ENCODE results near the gene PLD1.

The PLD1 gene

DNA sequence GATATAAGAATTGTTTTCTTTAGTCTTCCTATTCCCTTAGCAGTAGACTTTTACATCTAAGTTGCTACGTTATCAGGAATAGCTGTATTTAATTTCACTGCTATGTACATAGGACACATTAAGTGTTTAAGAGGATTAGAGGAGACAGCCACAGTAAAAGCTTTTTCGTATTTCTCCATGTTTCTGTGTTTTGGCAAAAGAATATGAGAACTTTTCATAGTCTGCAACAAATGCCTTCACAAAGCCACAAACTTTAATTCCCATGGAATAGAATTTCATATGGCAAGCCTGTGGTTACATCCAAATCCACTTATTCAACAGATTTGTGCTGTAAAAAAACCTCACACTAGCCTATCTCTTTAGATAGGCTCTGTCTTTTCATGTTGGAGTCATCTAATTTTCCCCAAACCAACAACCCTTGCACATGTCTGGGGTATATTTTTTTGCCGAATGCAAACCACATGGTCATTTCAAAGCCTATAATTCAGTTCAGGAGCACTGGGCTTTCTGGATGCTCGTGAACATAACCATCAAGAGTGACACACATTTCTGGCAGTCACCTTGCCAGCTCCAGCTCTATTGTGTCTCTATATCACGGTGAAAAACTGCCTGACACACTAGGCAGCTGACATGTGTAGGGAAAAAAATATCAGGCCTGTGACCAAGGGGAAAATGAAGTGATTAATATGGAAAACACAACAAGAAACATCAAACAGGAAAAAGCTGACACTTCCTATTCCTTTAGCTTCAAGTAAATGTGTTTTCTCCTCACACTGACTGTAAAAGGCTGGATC lies 19.2 kb downstream of the PLD1 start (continued):
- TF ChIP-seq, protein P1, sequence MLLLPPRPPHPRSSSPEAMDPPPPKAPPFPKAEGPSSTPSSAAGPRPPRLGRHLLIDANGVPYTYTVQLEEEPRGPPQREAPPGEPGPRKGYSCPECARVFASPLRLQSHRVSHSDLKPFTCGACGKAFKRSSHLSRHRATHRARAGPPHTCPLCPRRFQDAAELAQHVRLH (tag by site-specific recombination; IDR thresholded peaks at IDR 0.05): 0 out of 2 replicates have a peak, but pooled peaks have one; percentile 55
- TF ChIP-seq, protein P2, sequence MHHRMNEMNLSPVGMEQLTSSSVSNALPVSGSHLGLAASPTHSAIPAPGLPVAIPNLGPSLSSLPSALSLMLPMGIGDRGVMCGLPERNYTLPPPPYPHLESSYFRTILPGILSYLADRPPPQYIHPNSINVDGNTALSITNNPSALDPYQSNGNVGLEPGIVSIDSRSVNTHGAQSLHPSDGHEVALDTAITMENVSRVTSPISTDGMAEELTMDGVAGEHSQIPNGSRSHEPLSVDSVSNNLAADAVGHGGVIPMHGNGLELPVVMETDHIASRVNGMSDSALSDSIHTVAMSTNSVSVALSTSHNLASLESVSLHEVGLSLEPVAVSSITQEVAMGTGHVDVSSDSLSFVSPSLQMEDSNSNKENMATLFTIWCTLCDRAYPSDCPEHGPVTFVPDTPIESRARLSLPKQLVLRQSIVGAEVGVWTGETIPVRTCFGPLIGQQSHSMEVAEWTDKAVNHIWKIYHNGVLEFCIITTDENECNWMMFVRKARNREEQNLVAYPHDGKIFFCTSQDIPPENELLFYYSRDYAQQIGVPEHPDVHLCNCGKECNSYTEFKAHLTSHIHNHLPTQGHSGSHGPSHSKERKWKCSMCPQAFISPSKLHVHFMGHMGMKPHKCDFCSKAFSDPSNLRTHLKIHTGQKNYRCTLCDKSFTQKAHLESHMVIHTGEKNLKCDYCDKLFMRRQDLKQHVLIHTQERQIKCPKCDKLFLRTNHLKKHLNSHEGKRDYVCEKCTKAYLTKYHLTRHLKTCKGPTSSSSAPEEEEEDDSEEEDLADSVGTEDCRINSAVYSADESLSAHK (tag by site-specific recombination; IDR thresholded peaks at IDR 0.05): peak; percentile 83
- TF ChIP-seq ZNF266 (tag by site-specific recombination; IDR thresholded peaks at IDR 0.05; ENCODE audit: low read depth): no peak
- TF ChIP-seq ZNF654 (tag by site-specific recombination; IDR thresholded peaks at IDR 0.05; ENCODE audit: low read depth): no peak
- TF ChIP-seq ZNF184 (tag by site-specific recombination; IDR thresholded peaks at IDR 0.05): no peak
- TF ChIP-seq, protein P3, sequence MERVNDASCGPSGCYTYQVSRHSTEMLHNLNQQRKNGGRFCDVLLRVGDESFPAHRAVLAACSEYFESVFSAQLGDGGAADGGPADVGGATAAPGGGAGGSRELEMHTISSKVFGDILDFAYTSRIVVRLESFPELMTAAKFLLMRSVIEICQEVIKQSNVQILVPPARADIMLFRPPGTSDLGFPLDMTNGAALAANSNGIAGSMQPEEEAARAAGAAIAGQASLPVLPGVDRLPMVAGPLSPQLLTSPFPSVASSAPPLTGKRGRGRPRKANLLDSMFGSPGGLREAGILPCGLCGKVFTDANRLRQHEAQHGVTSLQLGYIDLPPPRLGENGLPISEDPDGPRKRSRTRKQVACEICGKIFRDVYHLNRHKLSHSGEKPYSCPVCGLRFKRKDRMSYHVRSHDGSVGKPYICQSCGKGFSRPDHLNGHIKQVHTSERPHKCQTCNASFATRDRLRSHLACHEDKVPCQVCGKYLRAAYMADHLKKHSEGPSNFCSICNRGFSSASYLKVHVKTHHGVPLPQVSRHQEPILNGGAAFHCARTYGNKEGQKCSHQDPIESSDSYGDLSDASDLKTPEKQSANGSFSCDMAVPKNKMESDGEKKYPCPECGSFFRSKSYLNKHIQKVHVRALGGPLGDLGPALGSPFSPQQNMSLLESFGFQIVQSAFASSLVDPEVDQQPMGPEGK (tag by site-specific recombination; IDR thresholded peaks at IDR 0.05): no peak
- TF ChIP-seq ZNF23 (tag by site-specific recombination; IDR thresholded peaks at IDR 0.05; ENCODE audit: borderline replicate concordance): no peak
- TF ChIP-seq KLF10 (tag by site-specific recombination; IDR thresholded peaks at IDR 0.05): peak; percentile 44; the same call in 1 of the 2 replicates
- TF ChIP-seq, protein P4, sequence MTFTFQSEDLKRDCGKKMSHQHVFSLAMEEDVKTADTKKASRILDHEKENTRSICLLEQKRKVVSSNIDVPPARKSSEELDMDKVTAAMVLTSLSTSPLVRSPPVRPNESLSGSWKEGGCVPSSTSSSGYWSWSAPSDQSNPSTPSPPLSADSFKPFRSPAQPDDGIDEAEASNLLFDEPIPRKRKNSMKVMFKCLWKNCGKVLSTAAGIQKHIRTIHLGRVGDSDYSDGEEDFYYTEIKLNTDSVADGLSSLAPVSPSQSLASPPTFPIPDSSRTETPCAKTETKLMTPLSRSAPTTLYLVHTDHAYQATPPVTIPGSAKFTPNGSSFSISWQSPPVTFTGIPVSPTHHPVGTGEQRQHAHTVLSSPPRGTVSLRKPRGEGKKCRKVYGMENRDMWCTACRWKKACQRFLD (tag by site-specific recombination; IDR thresholded peaks at IDR 0.05): no peak
- 0 out of 2 replicates have a peak, but pooled peaks have one; percentile 19 for TF ChIP-seq ZNF341 (tag by site-specific recombination; IDR thresholded peaks at IDR 0.05; ENCODE audit: low read depth)
- TF ChIP-seq, protein P5, sequence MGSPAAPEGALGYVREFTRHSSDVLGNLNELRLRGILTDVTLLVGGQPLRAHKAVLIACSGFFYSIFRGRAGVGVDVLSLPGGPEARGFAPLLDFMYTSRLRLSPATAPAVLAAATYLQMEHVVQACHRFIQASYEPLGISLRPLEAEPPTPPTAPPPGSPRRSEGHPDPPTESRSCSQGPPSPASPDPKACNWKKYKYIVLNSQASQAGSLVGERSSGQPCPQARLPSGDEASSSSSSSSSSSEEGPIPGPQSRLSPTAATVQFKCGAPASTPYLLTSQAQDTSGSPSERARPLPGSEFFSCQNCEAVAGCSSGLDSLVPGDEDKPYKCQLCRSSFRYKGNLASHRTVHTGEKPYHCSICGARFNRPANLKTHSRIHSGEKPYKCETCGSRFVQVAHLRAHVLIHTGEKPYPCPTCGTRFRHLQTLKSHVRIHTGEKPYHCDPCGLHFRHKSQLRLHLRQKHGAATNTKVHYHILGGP (tag by site-specific recombination; IDR thresholded peaks at IDR 0.05): no peak
- TF ChIP-seq ZNF354C (tag by site-specific recombination; IDR thresholded peaks at IDR 0.05; ENCODE audit: borderline replicate concordance, low read depth): no peak
- no peak for TF ChIP-seq ZNF530 (tag by site-specific recombination; IDR thresholded peaks at IDR 0.05; ENCODE audit: low read depth)
- no peak for TF ChIP-seq ZNF548 (tag by site-specific recombination; IDR thresholded peaks at IDR 0.05)
- TF ChIP-seq ZNF776 (tag by site-specific recombination; IDR thresholded peaks at IDR 0.05; ENCODE audit: borderline replicate concordance): no peak
- TF ChIP-seq ZNF626 (tag by site-specific recombination; IDR thresholded peaks at IDR 0.05): no peak; the same call in 1 of the 2 replicates
- TF ChIP-seq ZNF140 (tag by site-specific recombination; IDR thresholded peaks at IDR 0.05): no peak
- no peak for TF ChIP-seq ZNF549 (tag by site-specific recombination; IDR thresholded peaks at IDR 0.05)
- no peak for TF ChIP-seq ZNF350 (tag by site-specific recombination; IDR thresholded peaks at IDR 0.05)
- TF ChIP-seq SP2 (tag by site-specific recombination; IDR thresholded peaks at IDR 0.05): no peak
- peak; percentile 87 for TF ChIP-seq FEZF1 (tag by site-specific recombination; IDR thresholded peaks at IDR 0.05)
- TF ChIP-seq, protein P6, sequence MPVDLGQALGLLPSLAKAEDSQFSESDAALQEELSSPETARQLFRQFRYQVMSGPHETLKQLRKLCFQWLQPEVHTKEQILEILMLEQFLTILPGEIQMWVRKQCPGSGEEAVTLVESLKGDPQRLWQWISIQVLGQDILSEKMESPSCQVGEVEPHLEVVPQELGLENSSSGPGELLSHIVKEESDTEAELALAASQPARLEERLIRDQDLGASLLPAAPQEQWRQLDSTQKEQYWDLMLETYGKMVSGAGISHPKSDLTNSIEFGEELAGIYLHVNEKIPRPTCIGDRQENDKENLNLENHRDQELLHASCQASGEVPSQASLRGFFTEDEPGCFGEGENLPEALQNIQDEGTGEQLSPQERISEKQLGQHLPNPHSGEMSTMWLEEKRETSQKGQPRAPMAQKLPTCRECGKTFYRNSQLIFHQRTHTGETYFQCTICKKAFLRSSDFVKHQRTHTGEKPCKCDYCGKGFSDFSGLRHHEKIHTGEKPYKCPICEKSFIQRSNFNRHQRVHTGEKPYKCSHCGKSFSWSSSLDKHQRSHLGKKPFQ (tag by site-specific recombination; IDR thresholded peaks at IDR 0.05): peak; percentile 58
- TF ChIP-seq ZXDB (tag by site-specific recombination; IDR thresholded peaks at IDR 0.05): peak; percentile 83
- TF ChIP-seq ZNF10 (tag by site-specific recombination; IDR thresholded peaks at IDR 0.05): peak; percentile 66; the same call in 1 of the 2 replicates
- TF ChIP-seq, protein P7, sequence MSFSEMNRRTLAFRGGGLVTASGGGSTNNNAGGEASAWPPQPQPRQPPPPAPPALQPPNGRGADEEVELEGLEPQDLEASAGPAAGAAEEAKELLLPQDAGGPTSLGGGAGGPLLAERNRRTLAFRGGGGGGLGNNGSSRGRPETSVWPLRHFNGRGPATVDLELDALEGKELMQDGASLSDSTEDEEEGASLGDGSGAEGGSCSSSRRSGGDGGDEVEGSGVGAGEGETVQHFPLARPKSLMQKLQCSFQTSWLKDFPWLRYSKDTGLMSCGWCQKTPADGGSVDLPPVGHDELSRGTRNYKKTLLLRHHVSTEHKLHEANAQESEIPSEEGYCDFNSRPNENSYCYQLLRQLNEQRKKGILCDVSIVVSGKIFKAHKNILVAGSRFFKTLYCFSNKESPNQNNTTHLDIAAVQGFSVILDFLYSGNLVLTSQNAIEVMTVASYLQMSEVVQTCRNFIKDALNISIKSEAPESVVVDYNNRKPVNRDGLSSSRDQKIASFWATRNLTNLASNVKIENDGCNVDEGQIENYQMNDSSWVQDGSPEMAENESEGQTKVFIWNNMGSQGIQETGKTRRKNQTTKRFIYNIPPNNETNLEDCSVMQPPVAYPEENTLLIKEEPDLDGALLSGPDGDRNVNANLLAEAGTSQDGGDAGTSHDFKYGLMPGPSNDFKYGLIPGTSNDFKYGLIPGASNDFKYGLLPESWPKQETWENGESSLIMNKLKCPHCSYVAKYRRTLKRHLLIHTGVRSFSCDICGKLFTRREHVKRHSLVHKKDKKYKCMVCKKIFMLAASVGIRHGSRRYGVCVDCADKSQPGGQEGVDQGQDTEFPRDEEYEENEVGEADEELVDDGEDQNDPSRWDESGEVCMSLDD (tag by site-specific recombination; IDR thresholded peaks at IDR 0.05): no peak
- no peak for TF ChIP-seq ZNF202 (tag by site-specific recombination; IDR thresholded peaks at IDR 0.05; ENCODE audit: borderline replicate concordance)

Data from HEK293 (cell line).